Right ventricle myocardium inferior (tissue), 1 donor: ENCODE results near the gene CD59. TPM values are rescaled to one million over a fixed set of nuclear protein-coding genes. Genes with fewer than 3 reads are reported as not detected.
"Not testable (repeated sequence)": the region's sequence is repeated elsewhere in the genome, so short reads cannot be mapped to it uniquely, and the experiment has no call there.

Experiments used
- ATAC-seq: fragments of 200-7000 bp; cut with Tn5 transposase; one replicate; pipeline ENCODE4 v1.9.1; 2020; ENCODE audit warnings: mild to moderate bottlenecking, moderate library complexity
- DNase-seq: peaks from one replicate; pipeline ENCODE4 v3.0.0; 2021; ENCODE audit errors: missing footprints
- intact Hi-C: fragments of 100-400 bp; cut with DNase I; formaldehyde crosslinking; loops from one replicate; pipeline ENCODE4 v1.11.0; 2022
- total RNA-seq: library from RNA; stranded (reverse); fragmentation: NEBNext Ultra II Directional; extraction: Animal tissue kit (Norgen Biotek cat#: 25700); gene quantifications from one replicate; pipeline ENCODE4 v1.2.1, GENCODE V29; 2021
- donor health status: DM: no; HTN: yes; CAD: no; lungs with severe emphysema.

Gene CD59
- total RNA-seq, 1 donor from 2014 or later, result 817 TPM

DNA sequence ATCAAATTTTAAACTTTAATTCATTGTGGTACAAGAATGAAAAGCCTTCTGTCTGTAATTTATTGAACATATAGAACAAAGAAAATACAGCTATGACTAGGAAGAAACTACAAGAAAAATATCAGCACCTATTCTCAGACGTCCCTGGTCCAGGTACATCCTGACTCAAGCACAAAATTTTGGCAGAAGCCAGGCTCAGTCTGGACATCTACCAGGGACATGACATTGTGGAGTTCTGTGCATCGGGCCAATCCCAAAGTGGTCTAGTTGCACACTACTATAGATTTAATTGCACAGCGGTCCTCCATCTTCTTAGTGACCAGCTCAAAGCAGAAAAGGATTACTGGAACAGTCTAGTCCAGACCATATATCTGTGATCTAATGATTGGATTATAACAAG is 15.7 kb upstream of the CD59 start:
- intact Hi-C loops, result no loop called here
- ATAC-seq (peak; percentile 47), DNase-seq (no peak)

DNA sequence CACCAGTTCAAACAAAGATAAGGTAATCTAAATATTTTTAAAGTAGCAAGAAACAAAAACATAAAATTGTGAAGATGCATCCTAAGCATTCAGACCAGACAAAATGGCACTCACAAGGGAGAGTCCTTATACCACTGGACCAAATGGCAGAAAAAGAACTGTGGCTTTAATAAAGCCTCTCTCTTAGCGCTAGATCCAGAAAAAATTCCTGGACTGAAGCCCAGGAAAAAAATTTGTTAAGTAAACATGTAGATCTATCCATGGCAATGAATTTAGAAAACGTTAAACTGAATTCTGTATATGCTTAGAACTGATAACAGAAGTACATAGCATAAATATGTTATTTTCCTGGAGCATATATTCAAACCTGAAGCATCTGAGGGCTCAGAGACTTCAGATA is 11.8 kb upstream of the CD59 start:
- ATAC-seq (no peak), DNase-seq (no peak)
- intact Hi-C loops, result no loop called here

DNA sequence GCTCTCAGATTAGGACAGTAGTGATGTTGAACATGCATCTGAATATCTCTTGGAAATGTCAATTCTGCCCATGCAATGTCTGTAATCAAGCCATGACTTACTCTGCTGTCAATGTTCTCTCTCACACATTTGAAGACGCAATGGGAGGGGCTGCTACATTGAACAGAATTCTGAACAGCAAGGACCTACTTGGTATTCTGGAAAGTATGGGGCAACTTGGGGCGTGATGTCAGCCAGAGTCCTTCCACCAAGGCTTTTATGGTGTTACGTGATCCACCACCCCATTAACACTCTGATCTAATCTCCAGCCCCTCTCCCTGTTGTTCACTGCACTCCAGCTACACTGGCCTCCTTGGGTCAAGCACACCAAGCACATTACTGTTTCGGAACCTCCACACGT is 7.1 kb upstream of the CD59 start:
- intact Hi-C loops, result loop anchor here (2.0 to 5.0 kb wide), 2 partner anchors 201 to 376 kb away; no protein-coding TSS in a partner anchor
- DNase-seq (no peak), ATAC-seq (no peak)

DNA sequence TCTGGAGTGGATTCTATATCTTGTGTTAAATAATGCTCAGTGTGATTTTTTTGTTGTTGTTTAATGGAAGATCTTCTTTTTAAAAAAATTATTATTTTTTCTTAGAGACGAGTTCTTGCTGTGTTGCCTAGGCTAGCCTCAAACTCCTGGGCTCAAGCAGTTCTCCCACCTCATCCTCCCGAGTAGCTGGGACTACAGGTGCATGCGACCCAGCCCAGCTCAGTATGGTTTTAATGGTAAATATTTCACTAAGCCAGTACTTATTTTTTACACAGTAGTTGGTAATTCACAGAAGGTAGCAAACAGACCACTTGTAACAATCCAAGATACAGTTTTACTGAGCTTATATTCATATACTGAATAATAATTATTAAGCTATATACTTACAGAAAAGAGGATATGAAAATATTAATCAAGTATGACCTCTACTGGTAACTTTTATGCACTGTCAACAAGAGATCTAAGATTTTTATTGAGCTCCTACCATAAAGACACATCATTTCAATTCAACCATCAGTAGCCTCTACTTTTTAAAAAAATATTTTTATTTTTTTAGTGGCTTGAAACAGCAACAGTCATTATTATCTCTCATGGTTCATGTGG is 6.1 kb upstream of the CD59 start:
- peak; percentile 27 for ATAC-seq

DNA sequence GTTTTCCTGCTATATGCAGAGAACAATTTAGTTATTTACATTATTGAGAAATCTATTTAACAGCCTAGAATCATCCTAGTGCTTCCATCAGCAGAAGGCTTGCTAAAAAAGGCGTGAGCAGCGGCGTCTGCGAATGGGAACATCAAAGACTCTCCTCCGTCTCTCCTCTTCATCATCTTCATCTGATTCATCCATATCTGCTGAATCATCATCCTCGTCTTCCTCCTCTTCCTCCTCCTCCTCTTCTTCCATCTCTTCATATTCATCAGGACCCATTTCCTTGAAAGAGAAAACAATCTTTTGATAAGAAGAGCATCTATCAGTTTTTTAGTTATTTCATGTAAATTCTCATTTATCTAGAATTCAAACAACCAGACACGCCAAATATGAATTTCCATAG is 5.6 kb upstream of the CD59 start:
- intact Hi-C loops, result loop anchor here (2.0 to 5.0 kb wide), 2 partner anchors 200 to 375 kb away; no protein-coding TSS in a partner anchor
- no peak for DNase-seq

More for the DNA sequence above, 6.1 kb upstream of the CD59 start:
- intact Hi-C loops, result loop anchor here (2.0 to 5.0 kb wide), 2 partner anchors 200 to 376 kb away; no protein-coding TSS in a partner anchor
- no peak for DNase-seq

DNA sequence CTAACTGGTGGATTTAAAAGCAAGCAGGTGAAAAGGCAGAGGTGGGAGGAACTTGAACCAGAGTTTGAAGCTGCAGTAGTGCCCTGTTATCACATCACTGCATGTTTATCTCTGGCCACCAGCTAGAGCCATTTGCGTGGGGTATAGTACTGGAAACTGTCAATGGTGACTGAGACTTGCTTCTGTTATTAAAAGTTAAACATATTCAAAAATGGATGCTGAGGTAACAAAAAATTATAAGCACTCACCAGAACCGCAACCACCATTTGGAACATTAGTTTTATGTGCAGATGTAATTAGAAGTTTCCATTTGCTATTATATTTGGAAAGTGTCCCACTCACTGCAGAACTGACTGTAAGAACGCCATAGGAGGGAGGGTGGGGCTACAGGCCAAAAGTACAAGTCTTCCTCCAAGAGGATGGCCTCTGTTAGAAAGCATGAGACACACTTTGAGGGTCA is 1.2 kb upstream of the CD59 start:
- intact Hi-C loops, result no loop called here
- DNase-seq (no peak), ATAC-seq (no peak)

More for the DNA sequence above, 5.6 kb upstream of the CD59 start:
- ATAC-seq, result no peak

DNA sequence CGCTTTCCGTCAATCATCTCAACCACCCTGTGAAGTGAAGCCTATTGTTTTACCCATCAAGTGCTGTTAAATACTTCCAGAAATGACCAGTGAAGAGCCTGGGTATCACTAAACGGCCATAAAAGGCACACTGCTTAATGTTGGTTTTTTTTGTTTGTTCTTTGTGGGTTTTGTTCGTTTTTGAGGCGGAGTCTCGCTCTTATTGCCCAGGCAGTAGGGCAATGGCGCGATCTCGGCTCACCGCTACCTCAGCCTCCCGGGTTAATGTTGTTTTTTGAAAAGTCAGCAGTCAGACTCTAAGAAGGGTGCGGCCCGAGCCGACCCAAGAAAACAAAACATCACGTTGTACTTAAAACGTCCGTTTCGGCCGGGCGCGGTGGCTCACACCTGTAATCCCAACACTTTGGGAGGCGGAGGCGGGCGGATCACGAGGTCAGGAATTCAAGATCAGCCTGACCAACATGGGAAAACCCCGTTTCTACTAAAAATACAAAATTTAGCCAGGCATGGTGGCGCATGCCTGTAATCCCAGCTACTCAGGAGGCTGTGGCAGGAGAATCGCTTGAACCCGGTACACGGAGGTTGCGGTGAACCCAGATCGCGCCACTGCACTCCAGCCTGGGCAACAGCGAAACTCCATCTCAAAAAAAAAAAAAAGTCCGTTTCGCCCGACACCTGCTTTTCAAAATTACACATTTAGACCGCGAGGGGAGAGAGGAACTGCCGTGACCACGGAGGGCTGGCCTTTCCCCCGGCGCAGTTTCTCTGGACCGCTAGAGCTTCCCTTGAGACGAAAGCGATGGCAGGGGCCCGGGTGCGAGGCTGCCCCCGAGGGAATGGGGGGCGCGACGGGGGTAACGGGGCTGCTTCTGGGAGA is 714 bp downstream of the CD59 start:
- DNase-seq, result peak; percentile 81
- intact Hi-C loops, result loop anchor here (2.0 kb wide), 1 partner anchor 35 kb away; the partner anchor contains the start of gene C11orf91

DNA sequence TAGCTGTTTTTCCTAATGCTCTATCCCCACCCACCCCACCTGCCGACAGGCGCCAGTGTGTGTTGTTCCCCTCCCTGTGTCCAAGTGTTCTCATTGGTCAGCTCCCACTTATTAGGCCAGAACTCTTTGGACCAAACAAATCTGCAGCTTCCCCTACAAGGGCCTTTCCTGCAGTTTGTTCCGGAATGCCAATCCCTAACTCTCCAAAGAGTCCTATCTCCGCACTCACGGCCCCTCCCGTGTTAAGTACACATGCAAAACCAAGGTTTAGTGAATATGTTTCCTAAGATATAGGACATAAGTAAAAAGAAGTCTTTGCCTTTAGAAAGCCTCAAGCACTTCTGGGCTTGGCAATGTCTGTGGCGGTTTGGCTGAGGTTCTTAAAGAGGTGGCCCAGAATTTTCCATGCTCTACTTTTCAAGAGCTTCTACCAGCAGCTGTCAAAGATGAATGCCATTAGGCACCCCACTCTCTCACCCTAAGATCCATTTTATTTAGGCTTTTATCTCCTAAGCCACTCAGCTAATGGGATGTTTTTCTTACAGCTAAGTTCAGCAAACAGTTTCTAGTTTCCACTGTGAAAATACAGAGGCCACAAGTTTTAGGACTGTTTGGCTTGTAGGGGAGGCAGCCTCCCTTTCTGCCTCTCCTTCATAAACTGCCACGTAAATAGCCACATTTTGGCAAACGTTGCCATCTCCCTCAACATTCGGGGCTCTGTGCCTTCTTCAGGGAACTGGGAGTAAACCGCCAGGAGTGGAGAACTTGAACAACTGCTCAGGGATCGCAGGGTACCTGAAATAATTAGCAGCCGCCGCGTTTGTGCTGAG is 1.6 kb downstream of the CD59 start:
- no peak for DNase-seq
- no peak for ATAC-seq
- intact Hi-C loops, result loop anchor here (2.0 kb wide), 1 partner anchor 34 kb away; the partner anchor contains the start of gene C11orf91

More for the DNA sequence above, 714 bp downstream of the CD59 start:
- ATAC-seq, result peak; percentile 21

DNA sequence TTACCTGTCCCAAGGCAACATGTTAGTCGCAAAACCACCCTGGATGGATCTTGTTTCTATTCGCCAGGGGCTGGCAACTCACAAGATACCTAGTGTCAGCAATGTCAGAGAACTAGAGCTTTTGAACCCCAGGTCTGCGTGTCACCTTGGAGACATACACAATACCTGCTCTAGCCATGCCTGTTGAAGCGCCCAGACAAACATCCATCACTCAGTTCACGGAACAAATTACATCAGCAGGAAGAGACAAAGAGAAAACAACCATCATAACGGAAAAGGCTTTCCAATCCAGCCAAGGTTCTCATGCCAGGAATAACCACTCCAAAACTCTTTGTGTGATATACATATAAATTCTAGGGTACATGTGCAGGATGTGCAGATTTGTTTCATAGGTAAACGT is 2.2 kb downstream of the CD59 start:
- DNase-seq (no peak), ATAC-seq (no peak)
- intact Hi-C loops, result loop anchor here (2.0 kb wide), 1 partner anchor 33 kb away; the partner anchor contains the start of gene C11orf91

DNA sequence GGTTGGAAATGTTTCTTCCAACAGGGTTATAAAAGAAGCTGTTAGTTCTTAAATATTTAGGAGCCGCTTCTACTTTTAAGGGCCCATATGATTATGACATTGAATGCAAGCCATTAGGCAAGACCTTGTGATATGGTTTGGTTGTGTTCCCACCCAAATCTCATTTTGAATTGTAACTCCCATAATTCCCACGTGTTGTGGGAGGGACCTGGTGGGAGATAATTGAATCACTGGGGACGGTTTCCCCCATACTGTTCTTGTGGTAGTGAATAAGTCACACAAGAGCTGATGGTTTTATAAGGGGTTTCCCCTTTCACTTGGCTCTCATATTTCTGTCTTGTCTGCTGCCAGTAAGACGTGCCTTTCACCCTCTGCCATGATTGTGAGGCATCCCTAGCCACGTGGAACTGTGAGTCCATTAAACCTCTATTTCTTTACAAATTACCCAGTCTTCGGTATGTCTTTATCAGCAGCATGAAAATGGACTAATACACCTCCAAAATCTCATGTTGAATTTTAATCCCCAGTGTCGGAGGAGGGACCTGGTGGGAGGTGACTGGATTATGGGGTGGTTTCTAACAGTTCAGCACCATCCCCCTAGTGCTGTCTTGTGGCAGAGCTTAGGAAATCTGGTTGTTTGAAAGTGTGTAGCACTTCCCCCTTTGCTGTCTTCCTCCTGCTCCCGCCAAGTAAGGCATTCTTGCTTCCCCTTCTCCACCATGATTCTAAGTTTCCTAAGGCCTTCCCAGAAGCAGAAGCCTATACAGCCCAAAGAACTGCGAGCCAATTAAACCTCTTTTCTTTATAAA is 4.3 kb downstream of the CD59 start:
- DNase-seq (no peak), ATAC-seq (no peak)
- intact Hi-C loops, result no loop called here

DNA sequence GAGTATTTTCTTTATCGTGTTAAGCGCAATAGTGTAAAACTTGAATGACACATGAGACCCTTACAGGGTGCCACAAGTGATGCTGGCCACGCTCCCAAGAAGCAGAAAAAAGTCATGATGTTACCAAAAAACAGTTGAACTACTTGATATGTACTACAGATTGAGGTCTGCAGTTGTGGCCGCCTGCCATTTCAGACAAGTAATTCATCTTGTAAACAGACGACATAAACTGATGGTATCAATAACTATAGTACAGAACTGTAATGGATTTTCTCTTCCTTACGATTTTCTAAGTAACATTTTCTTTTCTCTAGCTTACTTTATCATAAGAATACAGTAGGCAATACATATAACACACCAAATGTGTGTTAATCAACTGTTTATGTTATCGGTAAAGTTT is 5.5 kb downstream of the CD59 start:
- DNase-seq (no peak), ATAC-seq (no peak)
- intact Hi-C loops, result no loop called here

DNA sequence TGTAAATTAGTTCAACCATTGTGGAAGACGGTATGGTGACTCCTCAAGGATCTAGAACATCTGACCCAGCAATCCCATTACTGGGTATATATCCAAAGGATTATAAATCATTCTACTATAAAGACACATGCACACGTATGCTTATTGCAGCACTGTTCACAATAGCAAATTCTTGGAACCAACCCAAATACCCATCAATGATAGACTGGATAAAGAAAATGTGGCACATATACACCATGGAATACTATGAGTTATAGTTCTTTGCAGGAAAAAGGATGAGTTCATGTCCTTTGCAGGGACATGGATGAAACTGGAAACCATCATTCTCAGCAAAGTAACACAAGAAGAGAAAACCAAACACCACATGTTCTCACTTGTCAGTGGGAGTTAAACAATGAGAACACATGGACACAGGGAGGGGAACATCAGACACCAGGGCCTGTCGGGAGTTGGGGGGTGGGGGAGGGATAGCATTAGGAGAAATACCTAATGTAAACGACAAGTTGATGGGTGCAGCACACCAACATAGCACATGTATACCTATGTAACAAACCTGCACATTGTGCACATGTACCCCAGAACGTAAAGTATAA is 7.1 kb downstream of the CD59 start:
- DNase-seq, intact Hi-C loops, ATAC-seq: not testable (repeated sequence)

DNA sequence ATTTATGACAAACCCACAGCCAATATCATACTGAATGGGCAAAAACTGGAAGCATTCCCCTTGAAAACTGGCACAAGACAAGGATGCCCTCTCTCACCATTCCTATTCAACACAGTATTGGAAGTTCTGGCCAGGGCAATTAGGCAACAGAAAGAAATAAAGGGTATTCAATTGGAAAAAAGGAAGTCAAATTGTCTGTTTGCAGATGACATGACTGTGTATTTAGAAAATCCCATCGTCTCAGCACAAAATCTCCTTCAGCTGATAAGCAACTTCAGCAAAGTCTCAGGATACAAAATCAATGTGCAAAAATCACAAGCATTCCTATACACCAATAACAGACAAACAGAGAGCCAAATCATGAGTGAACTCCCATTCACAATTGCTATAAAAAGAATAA is 8.7 kb downstream of the CD59 start:
- ATAC-seq, DNase-seq, intact Hi-C loops: not testable (repeated sequence)

DNA sequence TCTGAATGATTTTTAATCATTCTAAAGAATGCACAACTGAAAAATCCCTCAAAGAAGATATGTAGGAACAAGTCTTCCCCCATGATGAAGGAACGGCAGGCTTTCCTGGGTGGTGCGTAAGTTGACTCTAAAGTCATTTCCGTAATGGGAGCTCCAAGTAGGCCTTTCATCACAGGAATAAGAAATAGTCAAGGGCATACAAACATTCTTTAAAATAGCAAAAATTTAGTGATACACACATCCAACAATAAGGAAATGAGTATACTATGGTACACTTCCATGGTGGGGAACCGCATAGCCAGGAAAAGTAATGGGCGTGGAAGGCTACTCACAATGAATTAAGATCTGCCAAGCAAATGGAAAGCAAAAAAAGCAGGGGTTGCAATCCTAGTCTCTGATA is 10.7 kb downstream of the CD59 start:
- intact Hi-C loops, result no loop called here
- ATAC-seq, result no peak
- DNase-seq, result no peak

DNA sequence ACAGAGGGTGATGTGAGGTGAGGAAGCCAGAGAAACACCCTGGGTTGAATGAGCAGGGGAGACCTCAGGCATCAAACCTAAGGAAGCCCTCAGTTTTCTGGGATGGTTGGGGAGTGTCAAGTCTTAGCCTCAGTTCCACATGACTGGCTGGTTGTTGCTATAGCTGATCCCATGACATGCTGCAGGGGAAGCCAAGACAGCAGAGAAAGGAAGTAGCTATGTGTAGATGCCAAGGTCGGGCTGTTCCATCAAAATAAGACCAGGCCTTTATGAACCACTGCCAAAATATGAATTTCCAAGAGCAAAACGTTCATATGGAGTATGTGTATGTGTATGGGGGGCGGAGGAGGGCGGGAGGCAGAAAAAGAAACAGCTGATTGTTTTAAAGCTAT is 11.6 kb downstream of the CD59 start:
- peak; percentile 54 for DNase-seq

DNA sequence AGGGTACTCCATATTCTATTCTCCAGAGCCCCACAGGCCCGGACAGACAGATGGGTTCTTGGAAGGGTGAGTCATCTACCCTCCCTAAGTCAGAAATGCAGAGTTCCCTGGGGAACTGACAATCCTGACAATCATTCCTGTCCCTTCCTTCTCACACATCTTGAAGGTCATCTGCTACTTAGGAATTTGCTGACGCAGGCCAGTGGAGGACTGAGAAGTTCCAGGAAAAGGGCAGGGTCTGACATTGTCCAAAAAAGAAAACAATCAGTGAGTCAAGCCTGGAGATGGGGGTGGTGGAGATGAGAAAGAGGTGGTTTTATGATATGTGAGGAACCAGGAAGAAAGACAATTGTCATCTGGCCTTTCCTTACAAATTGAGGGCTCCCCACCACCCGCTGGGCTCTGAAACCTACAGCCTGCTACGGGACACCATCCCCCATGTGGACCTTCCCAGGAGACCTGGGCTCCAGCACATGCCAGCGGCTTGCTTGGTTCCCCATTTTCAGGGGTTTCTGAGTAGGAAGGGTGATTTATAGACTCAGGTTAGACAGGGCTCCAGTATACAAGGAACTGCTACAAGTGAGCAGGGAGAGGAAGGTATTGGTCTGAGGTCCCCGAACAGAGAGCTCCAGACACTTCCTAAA is 12.9 kb downstream of the CD59 start:
- DNase-seq (peak; percentile 57), ATAC-seq (peak; percentile 63)
- intact Hi-C loops, result no loop called here

More for the DNA sequence above, 11.6 kb downstream of the CD59 start:
- ATAC-seq, result peak; percentile 77
- intact Hi-C loops, result no loop called here

DNA sequence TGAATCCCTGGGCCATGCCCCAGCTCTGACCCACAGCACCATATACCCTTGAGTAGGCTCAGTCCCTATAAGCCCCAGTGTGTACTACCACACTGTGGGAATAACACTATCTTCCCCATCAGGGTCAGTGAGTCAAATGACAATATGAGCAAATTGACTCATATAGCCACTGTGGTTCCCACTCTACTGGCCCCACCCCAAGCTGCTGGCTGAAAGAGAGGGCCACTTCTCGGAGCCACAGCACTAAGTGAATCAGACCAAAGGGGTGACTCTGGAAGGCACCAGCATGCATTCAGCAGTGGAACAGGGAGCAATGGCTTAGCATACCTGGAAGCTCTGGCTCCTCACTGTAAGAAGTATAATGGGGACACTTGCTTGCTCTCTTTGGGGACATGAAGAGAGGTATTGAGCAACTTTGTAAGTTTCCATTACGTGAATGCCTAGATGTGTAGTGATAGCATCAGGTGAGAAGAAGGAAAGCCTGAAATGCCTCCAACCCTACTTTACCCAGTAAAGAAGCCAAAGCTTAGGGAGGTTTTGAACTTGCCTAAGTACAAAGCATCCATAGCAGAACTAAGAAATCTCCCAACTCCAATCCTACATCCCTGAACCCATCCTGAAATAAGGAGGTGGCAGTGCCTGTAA is 13.5 kb downstream of the CD59 start:
- DNase-seq (no peak), ATAC-seq (peak; percentile 17)
- intact Hi-C loops, result no loop called here
